Tibial nerve (tissue), 3 donors: ENCODE data around the gene ADCY3.

Experiments used
- POLR2A ChIP-seq, 2 donors: fragments of 450-650 bp; IDR thresholded peaks; one replicate each; pipeline ENCODE4 v1.6.1; 2017; ENCODE audit warnings: antibody characterized with exemption in 2 of 2, mild to moderate bottlenecking in 2 of 2, moderate library complexity in 2 of 2
- TF ChIP-seq, protein P1 (sequence below), 5 experiments: fragments of 200-600 bp in 3 of 5; fragments of 450-650 bp in 2 of 5; sonication (generic) in 3 of 5; IDR thresholded peaks; one replicate each; pipeline ENCODE4 v1.5.1; 2016 to 2019; ENCODE audit warnings: antibody characterized with exemption in 5 of 5, mild to moderate bottlenecking in 3 of 5, moderate library complexity in 2 of 5

DNA sequence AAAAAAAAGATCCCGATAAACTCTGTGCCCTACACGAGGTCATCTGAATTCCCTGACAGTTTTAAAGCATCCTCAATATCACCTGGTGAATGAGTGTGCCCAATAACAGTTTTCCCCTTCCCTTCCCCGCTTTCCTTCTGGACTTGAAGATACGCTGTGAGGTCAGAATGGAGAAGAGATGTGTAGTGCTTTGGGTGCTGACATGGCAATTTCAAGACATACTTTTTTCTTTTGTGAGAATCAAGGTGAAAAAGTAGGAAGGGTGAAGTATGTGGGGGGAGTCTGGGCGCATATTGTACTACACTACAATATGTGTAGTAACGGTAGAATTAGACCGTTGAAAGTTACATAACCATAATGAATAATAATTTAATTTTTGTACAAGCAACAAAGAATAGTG, 30.1 kb upstream of the ADCY3 start:
- TF ChIP-seq, protein P1, sequence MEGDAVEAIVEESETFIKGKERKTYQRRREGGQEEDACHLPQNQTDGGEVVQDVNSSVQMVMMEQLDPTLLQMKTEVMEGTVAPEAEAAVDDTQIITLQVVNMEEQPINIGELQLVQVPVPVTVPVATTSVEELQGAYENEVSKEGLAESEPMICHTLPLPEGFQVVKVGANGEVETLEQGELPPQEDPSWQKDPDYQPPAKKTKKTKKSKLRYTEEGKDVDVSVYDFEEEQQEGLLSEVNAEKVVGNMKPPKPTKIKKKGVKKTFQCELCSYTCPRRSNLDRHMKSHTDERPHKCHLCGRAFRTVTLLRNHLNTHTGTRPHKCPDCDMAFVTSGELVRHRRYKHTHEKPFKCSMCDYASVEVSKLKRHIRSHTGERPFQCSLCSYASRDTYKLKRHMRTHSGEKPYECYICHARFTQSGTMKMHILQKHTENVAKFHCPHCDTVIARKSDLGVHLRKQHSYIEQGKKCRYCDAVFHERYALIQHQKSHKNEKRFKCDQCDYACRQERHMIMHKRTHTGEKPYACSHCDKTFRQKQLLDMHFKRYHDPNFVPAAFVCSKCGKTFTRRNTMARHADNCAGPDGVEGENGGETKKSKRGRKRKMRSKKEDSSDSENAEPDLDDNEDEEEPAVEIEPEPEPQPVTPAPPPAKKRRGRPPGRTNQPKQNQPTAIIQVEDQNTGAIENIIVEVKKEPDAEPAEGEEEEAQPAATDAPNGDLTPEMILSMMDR (IDR thresholded peaks at IDR 0.05) = no peak
- TF ChIP-seq POLR2A (IDR thresholded peaks at IDR 0.05) = no peak
